Heart left ventricle (tissue), 13 donors: Measurements from ENCODE around the gene WIPF1.

Source experiments
- POLR2A ChIP-seq, 2 donors: fragments of 450-650 bp; IDR thresholded peaks; one replicate each; pipeline ENCODE4 v1.6.1; 2017; ENCODE audit warnings: antibody characterized with exemption in 2 of 2, mild to moderate bottlenecking in 2 of 2, moderate library complexity in 2 of 2
- TF ChIP-seq, protein P1 (sequence below), 12 donors: fragments of 200-600 bp; sonication (generic) in 4 of 12; IDR thresholded peaks; one replicate each; pipeline versions ENCODE4 v1.5.0 to v1.8.0; 2018 to 2022; ENCODE audit warnings: antibody characterized with exemption in 12 of 12, mild to moderate bottlenecking in 5 of 12
- donor health status: ischemic (EF 13 %, LVEDD 7.1; RV severe dilation, severe dysfunction).
- donor health status: DM: no; HTN: yes; CAD: no.
- donor health status: DM: no; HTN: no; CAD: no.
- donor health status: ischemic (EF 25% LVEDD 6.9; RV normal size, moderate dysfunction).
- donor health status: ischemic (EF 25% LVEDD 5.7; RV mildly dilated, moderate dysfunction).
- donor health status: ischemic (EF 35%, LVEDD 5.7; RV mildly dilated, moderate dysfunction).
- donor health status: nonischemic (EF 11% LVEDD 7.7; RV severe dilation, severe dysfunction).
- donor health status: DM: yes; HTN: yes; CAD: no.
- donor health status: PGD.
- donor health status: ischemic (EF 29% LVEDD 5.4; RV normal size, mild dysfunction).
- donor health status: nonischemic (EF 23%, LVEDD 6.1; RV moderate dilation, normal function).

DNA sequence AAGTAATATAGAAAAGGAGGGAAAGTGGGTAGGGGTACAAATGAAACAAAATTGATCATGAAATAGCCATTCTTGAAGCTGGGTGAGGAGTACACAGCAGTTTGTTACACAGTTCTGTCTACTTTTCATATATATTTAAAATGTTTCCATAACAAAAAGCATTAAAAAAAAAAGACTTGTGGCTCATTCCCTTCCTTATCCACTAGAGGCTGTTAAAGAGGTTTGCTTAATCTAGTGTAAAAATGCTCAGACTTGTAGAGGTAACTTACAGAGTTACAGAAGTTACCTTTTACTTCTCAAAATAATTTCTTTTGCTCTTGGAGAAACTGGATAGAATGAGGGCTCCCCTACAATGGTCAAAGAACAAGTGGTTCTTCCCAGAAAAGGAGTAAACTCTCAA lies 8.1 kb upstream of the WIPF1 start:
- TF ChIP-seq POLR2A (IDR thresholded peaks at IDR 0.05) = no peak
- TF ChIP-seq, protein P1, sequence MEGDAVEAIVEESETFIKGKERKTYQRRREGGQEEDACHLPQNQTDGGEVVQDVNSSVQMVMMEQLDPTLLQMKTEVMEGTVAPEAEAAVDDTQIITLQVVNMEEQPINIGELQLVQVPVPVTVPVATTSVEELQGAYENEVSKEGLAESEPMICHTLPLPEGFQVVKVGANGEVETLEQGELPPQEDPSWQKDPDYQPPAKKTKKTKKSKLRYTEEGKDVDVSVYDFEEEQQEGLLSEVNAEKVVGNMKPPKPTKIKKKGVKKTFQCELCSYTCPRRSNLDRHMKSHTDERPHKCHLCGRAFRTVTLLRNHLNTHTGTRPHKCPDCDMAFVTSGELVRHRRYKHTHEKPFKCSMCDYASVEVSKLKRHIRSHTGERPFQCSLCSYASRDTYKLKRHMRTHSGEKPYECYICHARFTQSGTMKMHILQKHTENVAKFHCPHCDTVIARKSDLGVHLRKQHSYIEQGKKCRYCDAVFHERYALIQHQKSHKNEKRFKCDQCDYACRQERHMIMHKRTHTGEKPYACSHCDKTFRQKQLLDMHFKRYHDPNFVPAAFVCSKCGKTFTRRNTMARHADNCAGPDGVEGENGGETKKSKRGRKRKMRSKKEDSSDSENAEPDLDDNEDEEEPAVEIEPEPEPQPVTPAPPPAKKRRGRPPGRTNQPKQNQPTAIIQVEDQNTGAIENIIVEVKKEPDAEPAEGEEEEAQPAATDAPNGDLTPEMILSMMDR (IDR thresholded peaks at IDR 0.05) = peak in 6 of 12 donors; percentile 5 to 36 (median 20)
